ENCODE results near the gene BEST3.
"Not testable (repeated sequence)": the region's sequence is repeated elsewhere in the genome, so short reads cannot be mapped to it uniquely, and the experiment has no call there.

Gene BEST3

DNA sequence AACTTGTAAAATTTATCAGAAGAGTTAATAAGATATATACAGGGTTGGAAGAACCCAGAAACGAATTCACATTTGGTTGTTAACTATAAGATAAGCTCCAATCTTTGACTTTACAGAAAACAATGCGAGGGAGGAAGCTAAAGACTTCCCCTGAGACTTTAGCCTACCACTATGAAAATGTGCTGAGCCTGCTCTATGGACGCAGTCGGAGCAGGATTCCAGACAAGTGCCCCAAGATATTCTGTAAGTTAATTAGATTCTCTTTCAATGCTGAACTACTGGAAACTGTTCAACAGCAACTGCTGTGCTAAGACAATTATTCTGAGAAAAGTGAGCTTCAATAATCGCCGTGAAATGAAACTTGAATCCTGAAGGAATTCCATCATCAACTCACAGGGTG lies 80.1 kb downstream of the BEST3 start:
- TF ChIP-seq, protein P1, sequence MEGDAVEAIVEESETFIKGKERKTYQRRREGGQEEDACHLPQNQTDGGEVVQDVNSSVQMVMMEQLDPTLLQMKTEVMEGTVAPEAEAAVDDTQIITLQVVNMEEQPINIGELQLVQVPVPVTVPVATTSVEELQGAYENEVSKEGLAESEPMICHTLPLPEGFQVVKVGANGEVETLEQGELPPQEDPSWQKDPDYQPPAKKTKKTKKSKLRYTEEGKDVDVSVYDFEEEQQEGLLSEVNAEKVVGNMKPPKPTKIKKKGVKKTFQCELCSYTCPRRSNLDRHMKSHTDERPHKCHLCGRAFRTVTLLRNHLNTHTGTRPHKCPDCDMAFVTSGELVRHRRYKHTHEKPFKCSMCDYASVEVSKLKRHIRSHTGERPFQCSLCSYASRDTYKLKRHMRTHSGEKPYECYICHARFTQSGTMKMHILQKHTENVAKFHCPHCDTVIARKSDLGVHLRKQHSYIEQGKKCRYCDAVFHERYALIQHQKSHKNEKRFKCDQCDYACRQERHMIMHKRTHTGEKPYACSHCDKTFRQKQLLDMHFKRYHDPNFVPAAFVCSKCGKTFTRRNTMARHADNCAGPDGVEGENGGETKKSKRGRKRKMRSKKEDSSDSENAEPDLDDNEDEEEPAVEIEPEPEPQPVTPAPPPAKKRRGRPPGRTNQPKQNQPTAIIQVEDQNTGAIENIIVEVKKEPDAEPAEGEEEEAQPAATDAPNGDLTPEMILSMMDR (IDR thresholded peaks at IDR 0.05; ENCODE audit: control extremely low read depth, extremely low read depth, low read depth, missing control alignments): no peak
- ChIA-PET CTCF (interaction anchor here (0.9 to 5.5 kb wide), 3 partner anchors 10 to 50 kb away, joined by 3 to 24 read pairs (median 3); no protein-coding TSS in a partner anchor), POLR2A (no interaction called here)
- no peak for DNase-seq (ENCODE audit: extremely low spot score)

DNA sequence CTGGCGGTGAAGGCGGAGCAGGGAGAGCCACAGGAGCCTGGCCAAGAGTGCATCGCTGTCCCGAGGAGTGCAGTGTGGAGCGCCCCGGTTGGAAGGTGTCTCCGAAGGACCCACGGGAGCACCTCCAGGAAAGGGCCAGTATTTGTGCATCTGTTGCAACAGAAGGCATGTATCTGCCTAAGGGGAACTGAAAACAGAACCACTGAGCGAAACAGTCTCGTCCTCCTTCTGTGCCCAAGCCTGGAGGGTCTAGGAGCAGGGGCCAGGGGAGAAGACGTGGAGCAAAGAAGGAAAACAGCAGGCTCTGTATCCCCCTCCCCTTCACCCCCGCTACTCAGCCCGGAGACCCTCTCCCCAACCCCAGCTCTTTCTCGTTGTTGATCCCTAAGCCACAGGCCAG lies 83.1 kb downstream of the BEST3 start:
- TF ChIP-seq, protein P1 (IDR thresholded peaks at IDR 0.05; ENCODE audit: control extremely low read depth, extremely low read depth, low read depth, missing control alignments): no peak
- ChIA-PET POLR2A (no interaction called here), CTCF (interaction anchor here (1.2 to 5.5 kb wide), 2 partner anchors 12 to 23 kb away, joined by 3 to 24 read pairs; no protein-coding TSS in a partner anchor)
- no peak for DNase-seq (ENCODE audit: extremely low spot score)

DNA sequence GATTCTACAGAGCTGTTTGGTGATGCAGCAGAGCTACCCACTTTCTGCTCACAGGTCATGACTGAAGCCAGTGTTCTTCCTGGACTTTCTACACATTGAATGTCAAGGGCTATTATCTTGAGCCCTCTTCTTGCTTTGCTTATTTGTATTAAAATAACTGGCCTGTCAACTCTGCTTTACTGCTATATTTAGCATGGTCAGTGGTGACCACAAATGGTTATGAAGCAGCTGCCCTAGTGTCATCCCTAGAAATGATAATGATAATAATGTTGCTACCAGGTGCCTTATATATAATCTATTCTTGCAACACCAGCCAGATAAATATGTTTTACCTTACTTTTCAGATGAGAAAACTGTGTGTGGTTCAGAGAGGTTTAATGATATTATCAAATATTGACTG lies 85.8 kb downstream of the BEST3 start:
- DNase-seq (ENCODE audit: extremely low spot score): no peak
- POLR2A ChIA-PET: no interaction called here
- CTCF ChIA-PET: no interaction called here
- TF ChIP-seq, protein P1 (IDR thresholded peaks at IDR 0.05; ENCODE audit: control extremely low read depth, extremely low read depth, low read depth, missing control alignments): no peak

DNA sequence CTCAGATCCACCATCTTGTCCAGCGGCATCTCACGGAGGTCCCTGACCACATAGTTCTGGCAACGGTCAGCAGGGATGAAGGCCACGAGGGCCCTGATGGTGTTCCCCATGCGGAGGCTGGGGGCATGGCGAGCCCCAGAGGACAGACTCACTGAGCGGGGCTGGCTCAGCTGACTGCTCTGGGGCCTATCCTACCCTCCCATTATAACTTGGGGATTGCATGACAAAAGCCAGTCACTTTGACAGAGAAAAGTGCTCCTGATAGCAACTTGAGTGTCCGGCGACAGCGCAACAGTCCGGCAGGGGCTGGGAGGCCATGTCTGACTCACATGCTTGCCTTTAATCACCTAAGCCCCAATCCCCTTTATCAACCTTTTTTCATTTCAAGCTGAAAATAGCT lies 88.4 kb downstream of the BEST3 start, which contains the start of gene LRRC10:
Gene LRRC10 (minus strand): TSS at position 179 of the 400 bp plus-strand sequence. CDS start 69 bp downstream, at position 110.
- TF ChIP-seq, protein P1 (IDR thresholded peaks at IDR 0.05; ENCODE audit: control extremely low read depth, extremely low read depth, low read depth, missing control alignments): no peak
- DNase-seq (ENCODE audit: extremely low spot score): no peak
- ChIA-PET POLR2A (interaction anchor here (0.5 kb wide), 1 partner anchor 145 kb away, joined by 5 read pairs; no protein-coding TSS in a partner anchor), CTCF (interaction anchor here (0.9 to 1.6 kb wide), 4 partner anchors 9 to 254 kb away, joined by 3 to 6 read pairs (median 4); no protein-coding TSS in a partner anchor)

DNA sequence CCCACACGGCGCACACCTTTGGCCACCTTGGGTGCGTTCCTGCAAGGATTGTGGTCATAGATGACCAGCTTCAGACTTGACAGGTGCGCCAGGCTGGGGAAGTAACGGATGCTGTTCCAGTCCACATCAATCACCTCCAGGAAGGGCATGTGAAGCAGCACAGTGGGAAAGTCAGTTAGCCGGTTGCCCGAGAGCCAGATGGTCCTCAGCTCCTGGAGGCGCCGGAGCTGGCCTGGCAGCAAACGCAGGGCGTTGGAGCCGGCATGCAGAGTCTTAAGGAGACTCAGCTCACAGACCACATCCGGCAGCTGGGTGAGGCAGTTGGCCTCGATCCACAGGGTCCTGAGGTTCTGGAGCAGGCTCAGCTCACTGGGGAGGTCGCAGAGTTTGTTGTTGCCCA lies 89.0 kb downstream of the BEST3 start:
- TF ChIP-seq, protein P1 (IDR thresholded peaks at IDR 0.05; ENCODE audit: control extremely low read depth, extremely low read depth, low read depth, missing control alignments): no peak
- DNase-seq (ENCODE audit: extremely low spot score): no peak
- ChIA-PET POLR2A (no interaction called here), CTCF (interaction anchor here (1.1 to 2.3 kb wide), 9 partner anchors 9 to 253 kb away, joined by 3 to 7 read pairs (median 4); no protein-coding TSS in a partner anchor)

DNA sequence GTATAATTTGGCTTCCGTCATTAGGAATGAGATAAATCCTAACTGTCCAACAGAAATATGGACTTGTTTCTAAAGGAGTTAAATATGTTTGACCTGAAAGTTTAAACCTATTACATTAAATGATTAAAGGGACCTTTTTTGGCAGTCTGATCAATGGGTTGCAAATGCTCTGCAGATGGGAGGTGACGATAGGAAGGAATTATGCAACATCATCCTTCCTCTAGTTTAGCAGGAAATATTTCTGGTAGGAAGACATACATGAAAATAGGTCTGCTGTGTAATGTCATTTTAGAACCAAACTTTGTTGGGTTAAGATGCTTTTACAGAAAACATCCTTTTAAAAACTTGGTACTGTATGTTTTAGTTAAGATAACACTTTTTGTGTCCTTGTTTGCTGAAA lies 91.0 kb downstream of the BEST3 start:
- POLR2A ChIA-PET: no interaction called here
- TF ChIP-seq, protein P1 (IDR thresholded peaks at IDR 0.05; ENCODE audit: control extremely low read depth, extremely low read depth, low read depth, missing control alignments): no peak
- CTCF ChIA-PET: interaction anchor here (1.0 to 2.3 kb wide), 3 partner anchors 8 to 10 kb away, joined by 3 to 7 read pairs (median 4); no protein-coding TSS in a partner anchor
- DNase-seq (ENCODE audit: extremely low spot score): no peak

DNA sequence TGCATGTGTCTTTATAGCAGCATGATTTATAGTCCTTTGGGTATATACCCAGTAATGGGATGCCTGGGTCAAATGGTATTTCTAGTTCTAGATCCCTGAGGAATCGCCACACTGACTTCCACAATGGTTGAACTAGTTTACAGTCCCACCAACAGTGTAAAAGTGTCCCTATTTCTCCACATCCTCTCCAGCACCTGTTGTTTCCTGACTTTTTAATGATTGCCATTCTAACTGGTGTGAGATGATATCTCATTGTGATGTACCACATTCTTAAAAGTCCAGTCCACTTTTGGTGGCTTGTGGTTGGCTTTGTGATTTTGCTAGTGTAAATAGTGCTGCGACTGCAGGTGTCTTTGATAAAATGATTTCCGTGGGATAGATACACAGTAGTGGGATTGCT lies 94.8 kb downstream of the BEST3 start:
- DNase-seq (ENCODE audit: extremely low spot score); POLR2A ChIA-PET; CTCF ChIA-PET: not testable (repeated sequence)

All from GM10248 (cell line).